Ectodermal cell (in vitro differentiated cells): ENCODE measurements around the gene DIRAS2.

ENCODE experiments used
- H3K27ac ChIP-seq: 2 replicates; pipeline ENCODE4 v1.7.0; 2013; ENCODE audit warnings: mild to moderate bottlenecking, low read depth, low read length; ENCODE audit not compliant: insufficient read depth, poor library complexity, severe bottlenecking
- H3K27me3 ChIP-seq: 2 replicates; pipeline ENCODE4 v1.7.0; 2013; ENCODE audit warnings: mild to moderate bottlenecking, low read length; ENCODE audit not compliant: insufficient read depth, control insufficient read depth, poor library complexity, severe bottlenecking
- H3K36me3 ChIP-seq: one replicate; pipeline ENCODE4 v1.7.0; 2013; ENCODE audit warnings: low read length; ENCODE audit not compliant: control insufficient read depth, insufficient read depth
- H3K4me1 ChIP-seq: one replicate; pipeline ENCODE4 v1.7.0; 2013; ENCODE audit warnings: low read length; ENCODE audit not compliant: control insufficient read depth, insufficient read depth
- H3K4me3 ChIP-seq: 2 replicates; pipeline ENCODE4 v1.7.0; 2013; ENCODE audit warnings: low read depth, low read length, control low read depth; ENCODE audit not compliant: insufficient read depth
- H3K9me3 ChIP-seq: 2 replicates; pipeline ENCODE4 v1.7.0; 2013; ENCODE audit warnings: mild to moderate bottlenecking, low read length, moderate library complexity; ENCODE audit not compliant: control insufficient read depth
- WGBS, 2 experiments: methylation state at CpG; one replicate each; pipeline ENCODE4 v1.1.7; 2013; ENCODE audit warnings: missing lambda C conversion rate in 2 of 2; 5-methylcytosine and 5-hydroxymethylcytosine counted together

The DIRAS2 gene

DNA sequence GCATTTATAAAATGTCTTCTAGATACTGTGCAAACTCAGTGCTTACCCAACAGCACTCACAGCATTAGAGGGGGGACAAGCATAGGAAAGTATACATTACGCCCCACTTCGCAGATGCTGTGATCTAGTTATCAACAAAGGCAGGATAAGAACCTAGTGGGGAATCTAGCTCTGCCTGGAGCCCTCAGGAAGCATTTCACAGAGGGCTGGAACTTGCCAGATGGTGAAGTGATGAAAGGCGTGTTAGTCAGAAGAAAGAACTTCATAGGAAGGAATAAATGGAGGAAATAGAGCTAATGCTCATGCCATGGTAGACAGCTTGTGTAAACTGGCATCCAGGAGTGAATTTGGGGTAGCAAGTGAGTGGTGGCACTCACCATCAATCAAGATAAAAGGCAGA lies 25.8 kb downstream of the DIRAS2 start:
- 94 to 96% methylated on average over 3 of the region's 3 CpGs for WGBS, 2 experiments
- no peaks in the 10 kb centered on the region for H3K4me1 ChIP-seq
- H3K27ac ChIP-seq = no peak overlapping the region
- H3K4me3 ChIP-seq = no peak overlapping the region
- H3K9me3 ChIP-seq = no peaks in the 10 kb centered on the region
- no peaks in the 10 kb centered on the region for H3K27me3 ChIP-seq
- H3K36me3 ChIP-seq = no peaks in the 10 kb centered on the region

DNA sequence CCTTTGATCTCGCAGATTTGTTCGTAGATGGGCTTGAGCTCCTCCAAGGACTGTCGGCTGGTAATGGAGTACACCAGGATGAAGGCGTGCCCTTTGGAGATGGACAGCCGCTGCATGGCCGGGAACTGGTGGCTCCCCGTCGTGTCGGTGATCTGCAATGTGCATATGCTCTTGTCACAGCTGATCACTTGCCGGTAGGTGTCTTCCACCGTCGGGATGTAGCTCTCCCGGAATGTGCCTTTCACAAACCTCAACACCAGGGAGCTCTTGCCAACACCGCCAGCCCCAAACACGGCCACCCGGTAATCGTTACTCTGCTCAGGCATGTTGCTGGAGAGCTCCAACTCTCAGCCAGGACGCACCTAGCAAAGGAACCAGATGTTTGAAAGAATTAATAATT lies 29.1 kb downstream of the DIRAS2 start:
- Histone ChIP-seq H3K9me3 (no peaks in the 10 kb centered on the region), H3K4me3 (no peak overlapping the region), H3K4me1 (no peaks in the 10 kb centered on the region), H3K27me3 (no peaks in the 10 kb centered on the region), H3K27ac (no peak overlapping the region), H3K36me3 (no peaks in the 10 kb centered on the region)
- WGBS, 2 experiments = 92 to 93% methylated on average over 17 to 18 of the region's 18 CpGs

DNA sequence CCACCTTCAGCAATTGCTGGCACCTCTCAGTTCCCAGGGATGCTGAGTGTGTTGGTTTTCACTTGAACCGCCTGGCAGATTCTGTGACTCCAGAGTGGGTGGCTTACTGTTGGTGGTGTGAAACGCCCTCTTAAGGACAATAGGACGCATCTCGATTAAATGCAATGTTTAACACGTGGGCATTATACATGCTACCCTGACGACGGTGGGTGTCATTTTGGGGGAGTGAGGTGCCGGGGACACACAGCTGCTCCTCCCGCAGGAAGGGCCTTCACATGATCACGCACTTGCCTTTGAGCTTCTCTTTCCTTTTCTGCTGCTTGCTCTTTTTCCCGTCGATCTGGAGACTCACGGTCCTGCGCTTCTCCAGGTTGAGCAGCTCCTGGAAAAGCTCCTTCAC lies 29.7 kb downstream of the DIRAS2 start:
- 93 to 94% methylated on average over 14 of the region's 14 CpGs for WGBS, 2 experiments
- no peaks in the 10 kb centered on the region for H3K36me3 ChIP-seq
- H3K4me3 ChIP-seq = no peak overlapping the region

DNA sequence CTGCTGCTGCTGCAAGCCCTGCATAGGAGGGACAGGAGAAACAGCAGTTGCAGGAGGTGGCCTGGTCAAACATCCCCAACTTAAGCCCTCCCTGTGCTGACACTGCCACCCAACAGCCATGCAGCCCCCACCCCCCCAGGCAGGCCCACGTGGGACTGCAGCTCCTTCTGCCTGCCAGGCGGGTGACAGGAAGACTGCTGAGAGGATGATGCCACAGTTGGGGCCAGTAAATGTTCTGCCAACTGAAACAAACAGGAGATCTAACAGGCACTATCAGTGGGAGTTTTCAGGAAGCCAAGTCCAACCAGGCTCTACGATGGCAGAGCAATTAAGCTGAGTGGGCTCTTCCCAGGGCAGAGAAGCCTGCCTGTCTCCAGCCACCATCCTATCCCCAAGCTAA lies 31.1 kb downstream of the DIRAS2 start:
- H3K4me3 ChIP-seq = no peak overlapping the region
- H3K27me3 ChIP-seq = no peaks in the 10 kb centered on the region
- no peaks in the 10 kb centered on the region for H3K4me1 ChIP-seq
- H3K27ac ChIP-seq = no peak overlapping the region
- H3K9me3 ChIP-seq = no peaks in the 10 kb centered on the region
- H3K36me3 ChIP-seq = no peaks in the 10 kb centered on the region
- WGBS, 2 experiments = 82 to 86% methylated on average over 3 of the region's 3 CpGs

More for the DNA sequence above, 29.7 kb downstream of the DIRAS2 start:
- Histone ChIP-seq H3K27me3 (no peaks in the 10 kb centered on the region), H3K4me1 (no peaks in the 10 kb centered on the region), H3K27ac (no peak overlapping the region), H3K9me3 (no peaks in the 10 kb centered on the region)

DNA sequence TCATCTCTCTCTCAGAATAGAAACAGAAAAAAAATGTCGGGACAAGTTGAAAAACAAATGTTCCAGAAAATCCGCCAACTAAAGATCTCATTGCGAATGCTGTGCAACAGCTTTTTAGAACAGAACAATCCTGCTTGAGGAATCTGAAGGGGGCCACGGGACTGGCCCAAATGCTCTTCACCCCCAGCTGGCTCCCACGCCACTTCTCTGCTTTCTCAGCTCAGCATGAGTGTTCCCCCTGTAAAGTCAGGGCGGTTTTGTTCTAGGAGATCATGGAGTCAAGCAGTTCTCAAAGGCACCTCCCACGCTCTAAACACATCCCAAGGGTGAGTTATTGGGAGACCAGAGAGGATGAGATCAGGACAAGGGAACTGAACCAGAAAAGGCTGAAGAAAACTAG lies 31.5 kb downstream of the DIRAS2 start:
- Histone ChIP-seq H3K9me3 (no peaks in the 10 kb centered on the region), H3K4me1 (no peaks in the 10 kb centered on the region)
- 92 to 95% methylated on average over 7 of the region's 7 CpGs for WGBS, 2 experiments

DNA sequence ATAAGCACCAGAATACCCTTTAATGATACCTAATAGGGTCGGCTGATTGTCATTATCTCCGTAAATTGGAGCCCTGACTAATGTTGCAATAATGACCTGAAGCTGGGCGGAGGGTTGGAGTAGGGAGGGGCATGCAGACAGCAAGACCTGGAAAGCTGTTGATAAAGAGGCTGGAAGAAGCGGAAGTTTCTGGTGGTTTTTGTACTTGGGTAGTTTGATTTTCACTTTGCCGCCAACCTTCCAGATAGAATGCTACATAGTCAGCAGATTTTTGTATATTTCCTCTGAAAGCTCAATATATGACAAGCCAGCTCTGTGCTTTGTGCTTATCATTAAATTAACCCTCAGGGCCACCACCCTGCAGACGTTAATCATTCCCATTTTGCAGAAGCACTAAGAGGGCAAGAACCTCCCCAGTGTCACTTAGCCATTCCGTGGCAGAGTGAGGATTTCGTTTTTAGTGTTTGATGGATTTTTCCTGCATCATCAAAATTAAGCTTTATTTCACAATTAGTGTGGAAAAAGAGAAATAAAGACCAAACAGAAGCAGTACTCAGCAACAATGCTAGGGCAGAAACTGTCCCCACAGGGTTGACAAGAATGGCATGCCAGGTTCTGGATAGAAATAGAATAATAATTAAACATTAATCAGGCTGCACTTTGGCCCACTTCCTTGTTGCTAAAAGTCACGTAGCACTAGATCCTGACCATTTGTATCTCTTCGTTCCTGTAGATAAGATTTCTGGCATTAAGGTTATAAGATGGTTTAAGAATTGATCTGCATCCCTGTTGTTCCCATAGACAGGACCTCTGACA lies 34.7 kb downstream of the DIRAS2 start:
- Histone ChIP-seq H3K4me3 (no peak overlapping the region), H3K27ac (no peak overlapping the region), H3K27me3 (no peaks in the 10 kb centered on the region), H3K9me3 (no peaks in the 10 kb centered on the region), H3K36me3 (no peaks in the 10 kb centered on the region), H3K4me1 (no peaks in the 10 kb centered on the region)
- 90 to 91% methylated on average over 10 of the region's 10 CpGs for WGBS, 2 experiments

More for the DNA sequence above, 31.5 kb downstream of the DIRAS2 start:
- Histone ChIP-seq H3K36me3 (no peaks in the 10 kb centered on the region), H3K4me3 (no peak overlapping the region), H3K27me3 (no peaks in the 10 kb centered on the region), H3K27ac (no peak overlapping the region)

DNA sequence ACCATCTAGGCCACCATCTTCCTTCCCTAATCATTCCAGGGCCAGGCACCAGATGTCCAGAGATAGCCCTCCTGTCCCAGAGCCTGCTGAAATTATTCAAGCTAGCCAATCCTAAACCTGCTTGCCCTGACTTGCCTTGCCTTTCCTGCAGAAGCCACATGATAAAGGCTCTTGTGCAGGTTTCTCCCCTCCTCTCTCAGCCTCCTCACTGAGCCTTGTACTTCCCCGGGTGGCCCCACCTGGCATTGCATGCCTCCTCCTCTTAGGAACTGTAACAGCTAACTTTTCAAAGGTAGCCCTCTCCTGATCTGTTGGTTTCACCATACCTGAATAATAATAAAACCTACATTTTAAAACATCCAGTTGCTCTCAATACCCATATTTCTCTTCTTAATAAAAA lies 42.6 kb downstream of the DIRAS2 start:
- Histone ChIP-seq H3K4me1 (no peaks in the 10 kb centered on the region), H3K27ac (no peak overlapping the region), H3K9me3 (no peaks in the 10 kb centered on the region), H3K36me3 (no peaks in the 10 kb centered on the region), H3K27me3 (no peaks in the 10 kb centered on the region), H3K4me3 (no peak overlapping the region)
- WGBS, 2 experiments = 81 to 86% methylated on average over 1 of the region's 1 CpG

DNA sequence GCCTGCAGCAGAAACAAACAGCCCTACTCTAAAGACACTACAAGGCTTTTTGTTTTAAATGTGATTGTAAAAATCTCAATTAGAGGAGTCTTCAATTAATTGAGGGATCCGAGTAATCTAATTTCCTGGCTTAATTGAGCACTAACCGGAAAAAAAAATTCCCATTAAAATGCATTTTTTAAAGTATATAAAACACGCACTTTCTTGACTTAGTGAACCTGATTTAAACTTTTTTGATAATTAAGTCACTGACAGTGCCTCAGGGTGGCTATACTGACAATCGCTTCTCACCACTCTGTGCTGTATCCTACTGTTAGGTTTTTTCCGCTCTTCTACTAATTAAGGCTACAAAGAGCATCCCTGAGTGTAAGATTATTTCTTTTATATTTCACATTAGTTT lies 44.4 kb downstream of the DIRAS2 start:
- no peak overlapping the region for H3K27ac ChIP-seq
- H3K27me3 ChIP-seq = no peaks in the 10 kb centered on the region
- no peaks in the 10 kb centered on the region for H3K4me1 ChIP-seq
- no peaks in the 10 kb centered on the region for H3K36me3 ChIP-seq
- WGBS, 2 experiments = 84 to 89% methylated on average over 4 to 5 of the region's 5 CpGs
- H3K4me3 ChIP-seq = no peak overlapping the region
- H3K9me3 ChIP-seq = no peaks in the 10 kb centered on the region

DNA sequence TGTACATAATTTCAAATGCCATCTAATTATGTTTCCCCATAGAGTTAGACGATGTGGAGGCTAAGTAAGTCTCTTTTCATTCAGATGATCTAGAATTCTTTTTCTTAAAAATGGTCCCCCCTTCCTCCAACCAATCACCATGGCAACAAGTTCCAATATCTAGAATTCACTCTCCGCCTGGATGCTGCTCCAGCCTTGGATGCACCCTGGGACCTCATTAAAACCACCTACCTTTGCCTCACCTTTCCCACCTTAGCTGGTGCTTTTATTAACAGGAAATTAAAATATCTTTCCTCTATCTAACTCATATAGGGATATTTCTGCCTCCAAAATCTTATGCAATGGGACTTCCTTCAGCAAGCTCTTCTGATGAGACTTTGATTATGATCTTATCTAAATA lies 49.0 kb downstream of the DIRAS2 start:
- 81 to 92% methylated on average over 2 of the region's 2 CpGs for WGBS, 2 experiments
- Histone ChIP-seq H3K9me3 (no peaks in the 10 kb centered on the region), H3K27ac (no peak overlapping the region), H3K36me3 (no peaks in the 10 kb centered on the region), H3K4me1 (no peaks in the 10 kb centered on the region), H3K27me3 (no peaks in the 10 kb centered on the region), H3K4me3 (no peak overlapping the region)

DNA sequence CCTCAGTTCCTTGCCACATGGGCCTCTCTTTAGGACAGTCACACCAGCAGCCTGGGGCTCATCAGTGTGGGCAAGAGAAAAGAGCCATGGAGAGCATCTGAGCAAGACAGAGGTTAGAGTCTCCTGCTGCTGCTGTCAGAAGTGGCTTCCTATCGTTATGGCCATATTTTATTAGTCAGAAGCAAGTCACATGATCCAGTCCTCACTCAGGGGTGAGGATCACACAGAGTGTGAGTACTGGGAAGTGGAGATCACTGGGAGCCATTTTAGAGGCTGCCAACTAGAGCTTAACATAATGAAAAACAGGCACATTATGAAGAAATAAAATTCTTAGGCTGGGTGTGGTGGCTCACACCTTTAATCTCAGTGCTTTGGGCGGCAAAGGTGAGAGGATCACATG lies 62.0 kb downstream of the DIRAS2 start:
- Histone ChIP-seq H3K4me1 (no peaks in the 10 kb centered on the region), H3K36me3 (no peaks in the 10 kb centered on the region), H3K4me3 (no peak overlapping the region), H3K27ac (no peak overlapping the region), H3K27me3 (no peaks in the 10 kb centered on the region), H3K9me3 (no peaks in the 10 kb centered on the region)
- 98 to 100% methylated on average over 2 of the region's 2 CpGs for WGBS, 2 experiments
